GM15510 (cell line): ENCODE data around the gene COL20A1.

Source experiments
- POLR2A ChIP-seq: IDR thresholded peaks from 3 replicates; pipeline ENCODE4 v1.6.1; 2011; ENCODE audit warnings: borderline replicate concordance; ENCODE audit not compliant: insufficient read length; ENCODE audit errors: extremely low read depth

COL20A1 gene

GRCh38 chr20:63365601-63366389 is 72.8 kb downstream of the COL20A1 start:
- TF ChIP-seq POLR2A: no peak

GRCh38 chr20:63366390-63367365 is 73.7 kb downstream of the COL20A1 start:
- TF ChIP-seq POLR2A: no peak

- no peak for TF ChIP-seq POLR2A
These were observed 74.6 kb downstream of the COL20A1 start for GRCh38 chr20:63367446-63368055.

- TF ChIP-seq POLR2A: no peak
These were observed 75.2 kb downstream of the COL20A1 start for GRCh38 chr20:63368151-63368550.

GRCh38 chr20:63369024-63369530 is 76.1 kb downstream of the COL20A1 start:
- no peak for TF ChIP-seq POLR2A

GRCh38 chr20:63369724-63370617 is 77.0 kb downstream of the COL20A1 start:
- no peak for TF ChIP-seq POLR2A

- TF ChIP-seq POLR2A: no peak
These were observed 77.7 kb downstream of the COL20A1 start for GRCh38 chr20:63370618-63371187.

GRCh38 chr20:63371291-63371865 is 78.4 kb downstream of the COL20A1 start:
- no peak for TF ChIP-seq POLR2A

GRCh38 chr20:63372971-63373885 is 80.2 kb downstream of the COL20A1 start:
- TF ChIP-seq POLR2A: no peak

- no peak for TF ChIP-seq POLR2A
These were observed 81.0 kb downstream of the COL20A1 start for GRCh38 chr20:63373996-63374395.

- no peak for TF ChIP-seq POLR2A
These were observed 81.5 kb downstream of the COL20A1 start for GRCh38 chr20:63374504-63374903.

- no peak for TF ChIP-seq POLR2A
These were observed 82.5 kb downstream of the COL20A1 start for GRCh38 chr20:63375438-63375837.
